Pancreas (tissue), 10 donors: ENCODE results near the gene PHB1. TPM values are rescaled to one million over a fixed set of nuclear protein-coding genes. Genes with fewer than 3 reads are reported as not detected.

Experiments
- ATAC-seq, 4 donors: fragments of 200-7000 bp; cut with Tn5 transposase; one replicate each; pipeline versions ENCODE4 v1.8.0 to v1.9.1; 2020; ENCODE audit warnings: mild to moderate bottlenecking in 4 of 4, moderate library complexity in 4 of 4
- DNase-seq, 6 donors: peaks; one replicate each; pipeline ENCODE4 v3.0.0-alpha.2; 2020
- FAIRE-seq: peaks from 2 replicates; lab custom pipeline; 2012; peaks lifted over from hg19 to GRCh38; lab: Jason Lieb, UNC
- H3K27ac ChIP-seq, 4 donors: fragments of 200-600 bp; sonication (generic); 1 replicate in 3 of 4; 2 replicates in 1 of 4; pipeline versions ENCODE4 v1.5.0 to v1.8.0; 2020
- H3K27me3 ChIP-seq, 4 donors: fragments of 200-600 bp; one replicate each; pipeline ENCODE4 v1.8.0; 2021
- H3K36me3 ChIP-seq, 3 donors: fragments of 200-600 bp; sonication (generic) in 1 of 3; one replicate each; pipeline versions ENCODE4 v1.5.0 to v1.8.0; 2020 to 2021
- H3K4me1 ChIP-seq, 3 donors: fragments of 200-600 bp; one replicate each; pipeline ENCODE4 v1.8.0; 2021
- H3K4me3 ChIP-seq, 4 donors: fragments of 200-600 bp; sonication (generic) in 2 of 4; one replicate each; pipeline versions ENCODE4 v1.5.0 to v1.8.0; 2020 to 2021
- H3K9me3 ChIP-seq, 4 donors: fragments of 200-600 bp; one replicate each; pipeline ENCODE4 v1.8.0; 2021
- WGBS, 2 donors: extraction: QIAGEN DNeasy Blood & Tissue Kit; methylation state at CpG; one replicate each; pipeline ENCODE4 v1.1.7; 2013; 5-methylcytosine and 5-hydroxymethylcytosine counted together
- intact Hi-C, 3 donors: fragments of 100-400 bp; cut with DNase I; formaldehyde crosslinking; loops; one replicate each; pipeline versions ENCODE4 v1.11.1 to v1.14.2; 2022
- polyA plus RNA-seq, 2 donors: library from polyadenylated mRNA; stranded (reverse); fragments of 200-250 nt; gene quantifications; one replicate each; pipeline ENCODE4 v1.2.3, GENCODE V29; 2013
- total RNA-seq, 6 donors: library from RNA; stranded (reverse); fragmentation: NEBNext Ultra II Directional in 4 of 6; extraction: Animal tissue kit (Norgen Biotek cat#: 25700) in 4 of 6; gene quantifications; one replicate each; pipeline versions ENCODE4 v1.2.1 to v1.2.4, GENCODE V29; 2021 to 2023
- TF ChIP-seq, protein P1 (sequence below), 4 donors: fragments of 200-600 bp; sonication (generic) in 3 of 4; IDR thresholded peaks; one replicate each; pipeline versions ENCODE4 v1.5.0 to v1.8.0; 2021; ENCODE audit warnings: antibody characterized with exemption in 4 of 4
- donor health status: healthy with polysubstance abuse.
- donor health status: DM: no; HTN: no; CAD: no; lungs with moderate emphysema.
- donor health status: DM: no; HTN: no; CAD: no.
- donor health status: control.
- donor health status: control.
- donor health status: Bipolar disorder and iron deficiency.
- donor health status: DM: yes; HTN: yes; CAD: no.
- donor health status: DM: no; HTN: no; CAD: no.
- donor health status: DM: no; HTN: no; CAD: no.
- donor health status: DM: yes; HTN: yes; CAD: no.

The PHB1 gene
- total and polyA plus RNA-seq, 8 donors: 30.1 to 71.8 (median 55.7) TPM

DNA sequence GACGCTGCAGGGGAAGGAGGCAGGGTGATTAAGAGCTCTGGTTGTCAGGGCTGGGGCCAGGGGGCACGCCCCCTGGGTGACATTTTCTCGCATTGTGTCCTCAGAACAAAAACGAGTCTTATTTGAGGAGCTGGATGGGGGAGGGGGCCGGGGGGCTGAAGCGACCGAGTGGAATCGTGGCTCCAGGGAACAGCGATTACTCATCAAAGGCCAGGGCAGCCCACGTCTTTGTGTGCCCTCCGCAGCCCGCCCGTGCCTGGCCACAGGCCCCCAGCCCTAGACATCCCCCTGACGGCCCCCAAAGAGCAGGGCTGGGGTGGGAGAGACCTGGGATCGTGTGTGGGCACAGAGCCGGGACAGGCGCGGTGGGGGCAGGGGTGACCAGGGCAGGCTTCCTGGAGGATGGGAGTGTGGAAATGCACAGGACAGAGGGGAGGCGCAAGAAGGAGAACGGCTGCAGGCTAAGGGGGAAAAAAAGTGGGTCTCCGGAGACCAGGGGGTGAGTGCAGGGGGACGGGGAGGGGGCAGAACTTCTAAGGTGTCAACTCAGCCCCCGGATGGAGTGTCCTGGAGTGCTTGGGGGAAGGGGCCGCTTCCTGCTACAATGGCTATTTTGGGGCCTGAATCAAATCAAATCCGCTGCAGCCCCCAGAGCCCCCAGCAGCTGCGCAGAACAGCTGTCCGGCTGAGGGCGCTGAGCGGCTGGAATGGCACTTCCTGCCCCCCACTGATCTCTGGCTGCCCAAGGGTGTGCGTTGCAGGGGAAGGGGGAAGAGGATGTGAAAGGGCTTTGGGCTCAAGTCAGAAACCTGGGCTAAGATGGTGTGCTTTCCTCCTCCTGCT is 24.0 kb upstream of the PHB1 start:
- Histone ChIP-seq H3K4me1 (no peaks in the 10 kb centered on the region), H3K4me3 (no peak overlapping the region), H3K36me3 (no peaks in the 10 kb centered on the region), H3K27ac (no peak overlapping the region), H3K9me3 (no peaks in the 10 kb centered on the region), H3K27me3 (peaks cover 0 to 4% (median 0%) of the 10 kb centered on the region in 4 donors)
- TF ChIP-seq, protein P1, sequence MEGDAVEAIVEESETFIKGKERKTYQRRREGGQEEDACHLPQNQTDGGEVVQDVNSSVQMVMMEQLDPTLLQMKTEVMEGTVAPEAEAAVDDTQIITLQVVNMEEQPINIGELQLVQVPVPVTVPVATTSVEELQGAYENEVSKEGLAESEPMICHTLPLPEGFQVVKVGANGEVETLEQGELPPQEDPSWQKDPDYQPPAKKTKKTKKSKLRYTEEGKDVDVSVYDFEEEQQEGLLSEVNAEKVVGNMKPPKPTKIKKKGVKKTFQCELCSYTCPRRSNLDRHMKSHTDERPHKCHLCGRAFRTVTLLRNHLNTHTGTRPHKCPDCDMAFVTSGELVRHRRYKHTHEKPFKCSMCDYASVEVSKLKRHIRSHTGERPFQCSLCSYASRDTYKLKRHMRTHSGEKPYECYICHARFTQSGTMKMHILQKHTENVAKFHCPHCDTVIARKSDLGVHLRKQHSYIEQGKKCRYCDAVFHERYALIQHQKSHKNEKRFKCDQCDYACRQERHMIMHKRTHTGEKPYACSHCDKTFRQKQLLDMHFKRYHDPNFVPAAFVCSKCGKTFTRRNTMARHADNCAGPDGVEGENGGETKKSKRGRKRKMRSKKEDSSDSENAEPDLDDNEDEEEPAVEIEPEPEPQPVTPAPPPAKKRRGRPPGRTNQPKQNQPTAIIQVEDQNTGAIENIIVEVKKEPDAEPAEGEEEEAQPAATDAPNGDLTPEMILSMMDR (IDR thresholded peaks at IDR 0.05): no peak
- intact Hi-C loops: loop anchor here in 2 of 3 donors (5.0 to 10.0 kb wide), 2 partner anchors 114 to 116 kb away; no protein-coding TSS in a partner anchor
- FAIRE-seq (no peak), ATAC-seq (no peak), DNase-seq (peak in 1 of 6 donors; percentile 39)
- 11 to 22% methylated on average over 28 to 30 of the region's 30 CpGs for whole genome bisulfite sequencing, 2 donors

DNA sequence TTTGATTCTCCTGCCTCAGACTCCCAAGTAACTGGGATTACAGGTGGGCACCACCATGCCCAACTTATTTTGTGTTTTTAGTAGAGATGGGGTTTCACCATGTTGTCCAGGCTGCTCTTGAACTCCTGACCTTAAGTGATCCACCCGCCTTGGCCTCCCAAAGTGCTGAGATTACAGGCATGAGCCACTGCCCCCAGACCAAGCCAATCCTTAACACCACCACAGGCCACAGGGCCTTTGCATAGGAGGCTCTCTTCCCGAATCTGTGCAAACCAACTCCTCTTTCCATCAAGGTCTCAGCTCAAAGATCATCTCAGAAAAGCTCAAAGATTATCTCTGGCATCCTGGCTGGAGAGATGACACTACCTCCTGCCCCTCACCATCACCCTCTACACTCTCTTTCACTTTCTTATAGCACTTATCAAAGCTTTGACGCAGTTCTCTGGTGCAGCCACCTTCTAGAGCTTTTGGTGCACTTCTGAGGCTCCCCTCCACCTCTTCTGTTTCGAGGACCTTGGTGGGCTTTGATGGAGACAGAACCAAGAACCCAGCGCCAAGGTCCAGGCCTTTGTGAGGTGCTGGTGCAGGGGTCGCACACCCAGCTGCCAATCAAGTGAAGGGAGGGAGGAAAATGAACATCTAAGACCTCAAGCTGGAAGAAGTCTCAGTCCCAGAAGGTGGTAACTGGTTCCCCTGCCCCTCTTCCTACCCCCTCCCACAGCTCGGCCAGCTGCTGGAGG is 23.2 kb upstream of the PHB1 start:
- FAIRE-seq (no peak), DNase-seq (no peak), ATAC-seq (no peak)
- H3K9me3 ChIP-seq: no peaks in the 10 kb centered on the region
- H3K27ac ChIP-seq: no peak overlapping the region
- H3K4me1 ChIP-seq: no peaks in the 10 kb centered on the region
- H3K36me3 ChIP-seq: no peaks in the 10 kb centered on the region
- 53 to 74% methylated on average over 7 of the region's 7 CpGs for WGBS, 2 donors
- TF ChIP-seq, protein P1 (IDR thresholded peaks at IDR 0.05): no peak
- H3K4me3 ChIP-seq: no peak overlapping the region
- H3K27me3 ChIP-seq: peaks cover 0 to 4% (median 0%) of the 10 kb centered on the region in 4 donors
- intact Hi-C loops: loop anchor here in 2 of 3 donors (5.0 to 10.0 kb wide), 2 partner anchors 114 to 117 kb away; no protein-coding TSS in a partner anchor

DNA sequence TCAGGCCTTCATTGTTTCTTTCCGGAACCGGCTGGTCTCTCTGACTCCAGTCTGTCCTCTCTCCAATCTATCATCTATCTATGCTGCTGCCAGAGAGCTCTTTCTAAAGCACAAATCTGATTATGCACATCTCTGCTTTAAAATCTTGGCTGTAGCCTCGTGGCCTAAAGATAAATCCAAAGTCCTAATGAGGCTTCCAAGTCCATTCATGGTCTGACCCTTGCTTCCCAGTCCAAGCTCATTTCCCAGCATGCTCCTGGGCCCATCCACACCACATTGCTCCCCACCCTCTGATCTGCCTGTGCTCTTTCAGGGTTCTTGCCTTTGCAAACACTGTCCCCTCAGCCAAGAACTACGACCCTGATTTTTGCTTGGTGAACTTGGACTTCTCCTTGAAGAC is 21.5 kb upstream of the PHB1 start:
- H3K4me3 ChIP-seq: no peak overlapping the region
- intact Hi-C loops: loop anchor here in 2 of 3 donors (5.0 to 10.0 kb wide), 2 partner anchors 116 to 119 kb away; no protein-coding TSS in a partner anchor
- H3K27me3 ChIP-seq: peaks cover 0 to 4% (median 0%) of the 10 kb centered on the region in 4 donors
- WGBS, 2 donors: 58 to 72% methylated on average over 4 of the region's 4 CpGs
- TF ChIP-seq, protein P1 (IDR thresholded peaks at IDR 0.05): no peak
- ATAC-seq: no peak
- no peak for FAIRE-seq
- no peaks in the 10 kb centered on the region for H3K9me3 ChIP-seq
- no peak for DNase-seq
- H3K27ac ChIP-seq: no peak overlapping the region
- H3K36me3 ChIP-seq: no peaks in the 10 kb centered on the region
- H3K4me1 ChIP-seq: no peaks in the 10 kb centered on the region

DNA sequence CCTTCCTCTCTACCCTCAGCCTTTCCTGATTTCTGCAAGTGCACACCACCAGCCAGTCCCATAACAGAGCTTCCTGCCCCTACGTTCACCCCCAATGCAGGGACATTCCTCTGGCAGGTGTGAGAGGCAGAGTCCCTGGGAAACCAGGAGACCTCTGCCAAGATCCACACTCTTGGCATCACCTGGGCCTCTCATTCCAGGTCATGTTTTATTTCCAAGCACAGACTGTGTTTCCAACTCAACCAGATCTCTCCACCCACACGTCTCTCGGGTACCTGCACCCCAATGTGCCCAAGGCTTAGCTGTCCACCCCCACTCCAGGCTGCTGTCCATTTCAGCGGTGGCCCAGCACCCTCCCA is 21.0 kb upstream of the PHB1 start:
- no peak overlapping the region for H3K4me3 ChIP-seq
- H3K4me1 ChIP-seq: no peaks in the 10 kb centered on the region
- H3K27ac ChIP-seq: no peak overlapping the region
- no peak for FAIRE-seq
- H3K9me3 ChIP-seq: no peaks in the 10 kb centered on the region
- TF ChIP-seq, protein P1 (IDR thresholded peaks at IDR 0.05): no peak
- WGBS, 2 donors: 15 to 41% methylated on average over 4 of the region's 4 CpGs
- DNase-seq: no peak
- H3K27me3 ChIP-seq: peaks cover 0 to 4% (median 0%) of the 10 kb centered on the region in 4 donors
- ATAC-seq: peak in 1 of 4 donors; percentile 34
- no peaks in the 10 kb centered on the region for H3K36me3 ChIP-seq
- intact Hi-C loops: loop anchor here in 2 of 3 donors (5.0 to 10.0 kb wide), 2 partner anchors 117 to 119 kb away; no protein-coding TSS in a partner anchor
